H9 (cell line): Measurements from ENCODE around the gene FSTL1. TPM values are rescaled to one million over a fixed set of nuclear protein-coding genes. Genes with fewer than 3 reads are reported as not detected.

Source experiments
- DNase-seq: peaks from one replicate; pipeline ENCODE4 v3.0.0-alpha.2; 2017
- H2AFZ ChIP-seq: one replicate; pipeline ENCODE4 v1.6.1; 2013; ENCODE audit warnings: mild to moderate bottlenecking, low read length, control low read depth, moderate library complexity
- H2AK5ac ChIP-seq: 2 replicates; pipeline ENCODE4 v1.6.1; 2013; ENCODE audit warnings: low read length, control low read depth, mixed read lengths; ENCODE audit not compliant: insufficient read length
- H2BK120ac ChIP-seq: one replicate; pipeline ENCODE4 v1.6.1; 2013; ENCODE audit warnings: low read depth, mild to moderate bottlenecking, low read length, control low read depth, inconsistent platforms; ENCODE audit not compliant: poor library complexity, severe bottlenecking
- H2BK12ac ChIP-seq: 2 replicates; pipeline ENCODE4 v1.6.1; 2013; ENCODE audit warnings: low read length, control low read depth, mixed read lengths, low read depth; ENCODE audit not compliant: insufficient read length
- H2BK15ac ChIP-seq: 2 replicates; pipeline ENCODE4 v1.6.1; 2013; ENCODE audit warnings: low read depth, low read length, control low read depth
- H2BK20ac ChIP-seq: one replicate; pipeline ENCODE4 v1.6.1; 2013; ENCODE audit warnings: low read depth, mild to moderate bottlenecking, low read length, control low read depth, inconsistent platforms; ENCODE audit not compliant: poor library complexity, severe bottlenecking
- H2BK5ac ChIP-seq: 2 replicates; pipeline ENCODE4 v1.6.1; 2013; ENCODE audit warnings: low read length, control low read depth, mixed read lengths; ENCODE audit not compliant: insufficient read length
- H3K14ac ChIP-seq: 2 replicates; pipeline ENCODE4 v1.6.1; 2013; ENCODE audit warnings: low read length, control low read depth; ENCODE audit not compliant: insufficient read depth
- H3K18ac ChIP-seq: 2 replicates; pipeline ENCODE4 v1.6.1; 2013; ENCODE audit warnings: low read depth, mild to moderate bottlenecking, mixed read lengths, low read length, control low read depth; ENCODE audit not compliant: insufficient read length
- H3K23ac ChIP-seq: 2 replicates; pipeline ENCODE4 v1.6.1; 2013; ENCODE audit warnings: low read length, control low read depth, mixed read lengths, low read depth; ENCODE audit not compliant: insufficient read length
- H3K23me2 ChIP-seq: 2 replicates; pipeline ENCODE4 v1.6.1; 2013; ENCODE audit warnings: low read depth, mild to moderate bottlenecking, mixed read lengths, low read length, control low read depth; ENCODE audit not compliant: insufficient read length, poor library complexity, severe bottlenecking
- H3K27ac ChIP-seq: 2 replicates; pipeline ENCODE4 v1.5.1; 2013; ENCODE audit warnings: low read length, control low read depth, mixed read lengths, low read depth; ENCODE audit not compliant: insufficient read length
- H3K27me3 ChIP-seq: 2 replicates; pipeline ENCODE4 v1.6.1; 2013; ENCODE audit warnings: low read length, control low read depth, inconsistent platforms; ENCODE audit not compliant: insufficient read depth
- H3K4ac ChIP-seq: 2 replicates; pipeline ENCODE4 v1.6.1; 2013; ENCODE audit warnings: low read depth, mild to moderate bottlenecking, control low read depth, inconsistent platforms, low read length, moderate library complexity
- H3K4me1 ChIP-seq: 2 replicates; pipeline ENCODE4 v1.6.1; 2013; ENCODE audit warnings: low read length, control low read depth, inconsistent platforms; ENCODE audit not compliant: insufficient read depth
- H3K4me2 ChIP-seq: 2 replicates; pipeline ENCODE4 v1.6.1; 2013; ENCODE audit warnings: low read length, control low read depth, mixed read lengths; ENCODE audit not compliant: insufficient read length, insufficient read depth
- H3K56ac ChIP-seq: 2 replicates; pipeline ENCODE4 v1.6.1; 2013; ENCODE audit warnings: low read depth, mild to moderate bottlenecking, mixed read lengths, low read length, control low read depth; ENCODE audit not compliant: insufficient read length
- H3K79me1 ChIP-seq: 2 replicates; pipeline ENCODE4 v1.6.1; 2013; ENCODE audit warnings: low read depth, mild to moderate bottlenecking, moderate library complexity, low read length, control low read depth, inconsistent platforms; ENCODE audit not compliant: insufficient read depth, poor library complexity, severe bottlenecking
- H3K79me2 ChIP-seq: 2 replicates; pipeline ENCODE4 v1.6.1; 2013; ENCODE audit warnings: low read length, control low read depth, inconsistent platforms; ENCODE audit not compliant: insufficient read depth
- H3K9ac ChIP-seq: 2 replicates; pipeline ENCODE4 v1.6.1; 2013; ENCODE audit warnings: low read length, control low read depth, mixed read lengths; ENCODE audit not compliant: insufficient read length; ENCODE audit errors: extremely low read depth
- H3K9me3 ChIP-seq: one replicate; pipeline ENCODE4 v1.6.1; 2013; ENCODE audit warnings: low read depth, low read length, inconsistent platforms; ENCODE audit not compliant: control insufficient read depth
- H3T11ph ChIP-seq: one replicate; pipeline ENCODE4 v1.6.1; 2013; ENCODE audit warnings: mild to moderate bottlenecking, low read length, control low read depth, inconsistent platforms
- H4K20me1 ChIP-seq: one replicate; pipeline ENCODE4 v1.6.1; 2013; ENCODE audit not compliant: control insufficient read depth, insufficient read length, insufficient read depth
- H4K5ac ChIP-seq: 2 replicates; pipeline ENCODE4 v1.6.1; 2013; ENCODE audit warnings: low read depth, mild to moderate bottlenecking, mixed read lengths, low read length, control low read depth; ENCODE audit not compliant: insufficient read length
- H4K8ac ChIP-seq: replicated peaks from 2 replicates; pipeline ENCODE4 v1.6.1; 2013; ENCODE audit warnings: low read length, control low read depth, mixed read lengths, low read depth; ENCODE audit not compliant: insufficient read length
- H4K91ac ChIP-seq: 2 replicates; pipeline ENCODE4 v1.6.1; 2013; ENCODE audit warnings: low read depth, mild to moderate bottlenecking, moderate library complexity, mixed read lengths, low read length, control low read depth; ENCODE audit not compliant: insufficient read length
- H3K27ac Mint-ChIP-seq, 3 experiments: 2 replicates in 2 of 3; 3 replicates in 1 of 3; pipeline ENCODE4 v1.8.0; 2020 to 2021; ENCODE audit warnings: mixed read lengths in 3 of 3, mild to moderate bottlenecking in 1 of 3, moderate library complexity in 1 of 3
- H3K27me3 Mint-ChIP-seq: 2 replicates; pipeline ENCODE4 v1.8.0; 2021; ENCODE audit warnings: low read depth, mild to moderate bottlenecking, moderate library complexity, mixed read lengths
- H3K36me3 Mint-ChIP-seq, 3 experiments: 2 replicates in 2 of 3; 3 replicates in 1 of 3; pipeline ENCODE4 v1.8.0; 2020 to 2021; ENCODE audit warnings: low read depth in 3 of 3, mixed read lengths in 3 of 3; ENCODE audit not compliant: insufficient read depth in 1 of 3
- H3K4me1 Mint-ChIP-seq, 2 experiments: 2 replicates each; pipeline ENCODE4 v1.8.0; 2020; ENCODE audit warnings: mixed read lengths in 2 of 2
- H3K4me3 Mint-ChIP-seq, 2 experiments: 2 replicates in 1 of 2; 3 replicates in 1 of 2; pipeline ENCODE4 v1.8.0; 2020 to 2021; ENCODE audit warnings: mild to moderate bottlenecking in 2 of 2, mixed read lengths in 2 of 2, moderate library complexity in 1 of 2
- H3K9me3 Mint-ChIP-seq, 2 experiments: 2 replicates in 1 of 2; 3 replicates in 1 of 2; pipeline ENCODE4 v1.8.0; 2020; ENCODE audit warnings: mild to moderate bottlenecking in 2 of 2, mixed read lengths in 2 of 2, moderate library complexity in 1 of 2
- CTCF ChIP-seq: fragments of 200-600 bp; sonication (generic); conservative IDR thresholded peaks from 3 replicates; pipeline ENCODE4 v1.8.0; 2021; ENCODE audit warnings: antibody characterized with exemption, mild to moderate bottlenecking
- WGBS: extraction: QIAGEN DNeasy Blood & Tissue Kit; methylation state at CpG from one replicate; pipeline ENCODE4 v1.1.7; 2013; ENCODE audit warnings: missing lambda C conversion rate, low lambda C conversion rate, mixed read lengths; ENCODE audit not compliant: insufficient read length; ENCODE audit errors: extremely low coverage; 5-methylcytosine and 5-hydroxymethylcytosine counted together
- total RNA-seq: library from RNA; stranded (reverse); gene quantifications from 2 replicates; pipeline ENCODE4 v1.2.1, GENCODE V29; 2021

The FSTL1 gene
- total RNA-seq, 1 experiment from 2014 or later = 326 TPM

- no peak overlapping the region for H3K4me2 ChIP-seq
- no peaks in the 10 kb centered on the region for H3K9me3 Mint-ChIP-seq
- no peak overlapping the region for H3K27ac Mint-ChIP-seq
- H3K4me1 Mint-ChIP-seq = no peaks in the 10 kb centered on the region; a peak in 1 of 4 replicates
- H3K79me2 ChIP-seq = no peaks in the 10 kb centered on the region
- H3K79me1 ChIP-seq = no peaks in the 10 kb centered on the region
- H3K27ac ChIP-seq = no peak overlapping the region
- no peak for TF ChIP-seq CTCF
- H3K23ac ChIP-seq = no peak overlapping the region
- no peak overlapping the region for H3K4ac ChIP-seq
- no peak overlapping the region for H2BK15ac ChIP-seq
- DNase-seq = no peak
- no peak overlapping the region for H4K8ac ChIP-seq
- H4K20me1 ChIP-seq = no peaks in the 10 kb centered on the region
- no peaks in the 10 kb centered on the region for H3K4me1 ChIP-seq
- no peak overlapping the region for H3T11ph ChIP-seq
- H3K56ac ChIP-seq = no peak overlapping the region
- H2BK120ac ChIP-seq = no peak overlapping the region
- no CpG with 5 or more reads among the region's 2 CpGs for WGBS
- no peak overlapping the region for H2BK12ac ChIP-seq
- H3K36me3 Mint-ChIP-seq = peaks cover 25 to 42% (median 42%) of the 10 kb centered on the region in 3 experiments; a peak in 6 of 7 replicates
- H2BK5ac ChIP-seq = no peak overlapping the region
- H3K27me3 ChIP-seq = no peaks in the 10 kb centered on the region
- no peaks in the 10 kb centered on the region for H3K23me2 ChIP-seq
- no peak overlapping the region for H4K91ac ChIP-seq
- no peak overlapping the region for H2AFZ ChIP-seq
- no peak overlapping the region for H4K5ac ChIP-seq
- no peaks in the 10 kb centered on the region for H3K9me3 ChIP-seq
- no peak overlapping the region for H3K9ac ChIP-seq
- no peak overlapping the region for H3K14ac ChIP-seq
- H2BK20ac ChIP-seq = no peak overlapping the region
- no peak overlapping the region for H3K18ac ChIP-seq
- H3K27me3 Mint-ChIP-seq = no peaks in the 10 kb centered on the region
- no peak overlapping the region for H3K4me3 Mint-ChIP-seq
- H2AK5ac ChIP-seq = no peak overlapping the region
Observed at GRCh38 chr3:120394347-120394746, 56.4 kb downstream of the FSTL1 start.
